OCI-LY7 (cell line): ENCODE measurements around the gene AHNAK2. TPM values are rescaled to one million over a fixed set of nuclear protein-coding genes. Genes with fewer than 3 reads are reported as not detected.

ENCODE experiments used
- BruUV-seq: library from RNA; stranded (reverse); fragments of 400-500 nt; replicated peaks from 2 replicates; lab custom pipeline; 2021; lab: Mats Ljungman, UMichigan
- CTCF ChIA-PET: fragments of 300-600 bp; sonication (Branson Sonifier 250); formaldehyde crosslinking; loops from one replicate; lab custom pipeline; 2022; ENCODE audit warnings: antibody characterized with exemption; ENCODE audit not compliant: unreplicated experiment; lab: Charles Lee
- POLR2A ChIA-PET: fragments of 300-600 bp; sonication (Branson Sonifier 250); formaldehyde crosslinking; loops from one replicate; lab custom pipeline; 2022; ENCODE audit warnings: antibody characterized with exemption; lab: Charles Lee
- DNase-seq: peaks from one replicate; pipeline ENCODE4 v3.0.0-alpha.2; 2015; ENCODE audit warnings: low spot score
- H2AFZ ChIP-seq: fragments of 200-600 bp; sonication (generic), shearing (Covaris generic); 2 replicates; pipeline ENCODE4 v1.6.1; 2014; ENCODE audit warnings: mild to moderate bottlenecking, antibody characterized with exemption, low read length, moderate library complexity
- H3K27ac ChIP-seq: fragments of 200-600 bp; sonication (generic); 2 replicates; pipeline ENCODE4 v1.5.1; 2014; ENCODE audit warnings: mixed run types, low read depth, mild to moderate bottlenecking, moderate library complexity, low read length, inconsistent platforms; ENCODE audit not compliant: poor library complexity, severe bottlenecking
- H3K36me3 ChIP-seq: fragments of 200-600 bp; sonication (generic); 2 replicates; pipeline ENCODE4 v1.6.1; 2014; ENCODE audit warnings: mild to moderate bottlenecking, antibody characterized with exemption, low read length, moderate library complexity, mixed read lengths; ENCODE audit not compliant: insufficient read depth
- H3K4me1 ChIP-seq: fragments of 200-600 bp; sonication (generic); 2 replicates; pipeline ENCODE4 v1.5.1; 2014; ENCODE audit warnings: mild to moderate bottlenecking, low read length; ENCODE audit not compliant: insufficient read depth, poor library complexity, severe bottlenecking
- H3K4me2 ChIP-seq: fragments of 200-600 bp; sonication (generic); 2 replicates; pipeline ENCODE4 v1.6.1; 2014; ENCODE audit warnings: mild to moderate bottlenecking, low read length
- H3K4me3 ChIP-seq: fragments of 200-600 bp; sonication (generic); 2 replicates; pipeline ENCODE4 v1.5.1; 2014; ENCODE audit warnings: mild to moderate bottlenecking, low read depth, low read length; ENCODE audit not compliant: poor library complexity, severe bottlenecking
- H3K79me2 ChIP-seq: fragments of 200-600 bp; sonication (generic); 2 replicates; pipeline ENCODE4 v1.6.1; 2016; ENCODE audit warnings: low read depth, mild to moderate bottlenecking, low read length, moderate library complexity, mixed read lengths; ENCODE audit not compliant: insufficient read depth
- H3K9me2 ChIP-seq: fragments of 200-600 bp; sonication (generic); 2 replicates; pipeline ENCODE4 v1.6.1; 2016; ENCODE audit warnings: mild to moderate bottlenecking, low read length, mixed read lengths; ENCODE audit not compliant: insufficient read depth
- H3K9me3 ChIP-seq: fragments of 200-600 bp; sonication (generic); 2 replicates; pipeline ENCODE4 v1.6.1; 2014; ENCODE audit warnings: mild to moderate bottlenecking, mixed run types, low read length, mixed read lengths
- H4K20me1 ChIP-seq: fragments of 200-600 bp; sonication (generic); 2 replicates; pipeline ENCODE4 v1.6.1; 2014; ENCODE audit warnings: mild to moderate bottlenecking, antibody characterized with exemption, low read length, moderate library complexity, mixed read lengths; ENCODE audit not compliant: insufficient read depth
- CTCF ChIP-seq: fragments of 200-600 bp; sonication (generic); conservative IDR thresholded peaks from 2 replicates; pipeline ENCODE4 v1.5.1; 2014; ENCODE audit warnings: mild to moderate bottlenecking, antibody characterized with exemption, low read length, moderate library complexity, mixed read lengths
- EZH2phosphoT487 ChIP-seq: fragments of 200-600 bp; sonication (generic); IDR thresholded peaks from 2 replicates; pipeline ENCODE4 v1.6.1; 2018; ENCODE audit warnings: low read depth, borderline replicate concordance, mild to moderate bottlenecking, mixed run types, antibody characterized with exemption, low read length, moderate library complexity, mixed read lengths
- intact Hi-C: fragments of 100-400 bp; cut with micrococcal nuclease; formaldehyde crosslinking; loops from one replicate; pipeline ENCODE4 v1.10.0; 2022; ENCODE audit not compliant: unreplicated experiment
- total RNA-seq, 2 experiments: library from RNA; depleted of rRNA in 1 of 2; stranded (reverse); fragments of >200 nt in 1 of 2; shearing (Covaris generic) in 1 of 2; gene quantifications; 2 replicates each; pipeline ENCODE4 v1.2.3, GENCODE V29; 2014 to 2022

AHNAK2 gene
- total RNA-seq, 2 experiments from 2014 or later = 0.61 TPM; not detected in 1

DNA sequence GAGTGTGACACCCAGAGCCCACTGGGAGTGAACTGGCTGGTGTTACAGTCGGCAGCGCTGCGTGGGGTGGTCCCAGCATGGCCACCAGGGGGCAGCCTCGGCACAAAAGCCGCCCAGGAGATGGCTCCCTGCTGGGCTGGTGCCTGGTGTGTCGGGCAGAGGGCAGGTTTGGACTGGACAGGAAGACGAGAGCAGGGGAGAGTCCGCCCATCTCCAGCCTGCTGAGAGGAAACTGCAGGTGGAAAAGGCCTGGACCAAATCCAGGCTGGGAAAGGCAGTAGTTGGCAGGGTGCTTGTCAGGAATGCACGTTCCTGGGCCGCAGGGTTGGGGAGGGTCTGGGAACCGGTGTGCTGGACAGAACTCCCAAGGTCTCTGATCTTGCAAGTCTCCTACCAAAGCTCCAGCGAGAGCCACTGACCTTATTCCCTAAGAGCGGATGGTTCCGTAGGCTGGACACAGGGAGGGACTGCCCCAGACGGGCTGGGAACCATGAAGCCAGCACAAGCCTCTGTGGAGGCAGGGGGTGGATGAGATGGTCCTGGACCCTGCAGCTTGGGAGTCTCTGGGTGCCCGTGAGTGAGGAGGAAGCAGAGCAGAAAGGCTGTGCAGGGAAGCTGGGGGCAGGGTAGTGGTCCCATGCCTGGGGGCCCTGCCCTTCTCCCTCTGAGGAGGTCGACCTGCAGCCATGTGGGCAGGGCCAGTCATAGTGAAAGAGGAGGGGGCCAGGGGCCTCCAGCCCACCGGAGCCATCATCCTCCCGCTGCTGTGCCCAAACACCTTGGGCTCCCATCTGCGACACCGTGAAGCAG is 1.8 kb downstream of the AHNAK2 start:
- Histone ChIP-seq H3K9me2 (no peaks in the 10 kb centered on the region), H3K27ac (no peak overlapping the region), H3K4me3 (no peak overlapping the region), H4K20me1 (no peaks in the 10 kb centered on the region), H3K79me2 (no peaks in the 10 kb centered on the region), H3K4me2 (no peak overlapping the region), H3K4me1 (no peaks in the 10 kb centered on the region), H3K36me3 (no peaks in the 10 kb centered on the region), H2AFZ (no peak overlapping the region), H3K9me3 (no peaks in the 10 kb centered on the region)
- POLR2A ChIA-PET = no interaction called here
- BruUV-seq = no TSS peak
- CTCF ChIA-PET = interaction anchor here (1.4 kb wide), 1 partner anchor 70 kb away, joined by 4 read pairs; no protein-coding TSS in a partner anchor
- intact Hi-C loops = loop anchor here (1.0 to 2.0 kb wide), 2 partner anchors 69 to 110 kb away; no protein-coding TSS in a partner anchor
- peak; percentile 75 for DNase-seq
- TF ChIP-seq EZH2phosphoT487 = no peak
- TF ChIP-seq CTCF = peak; percentile 86

DNA sequence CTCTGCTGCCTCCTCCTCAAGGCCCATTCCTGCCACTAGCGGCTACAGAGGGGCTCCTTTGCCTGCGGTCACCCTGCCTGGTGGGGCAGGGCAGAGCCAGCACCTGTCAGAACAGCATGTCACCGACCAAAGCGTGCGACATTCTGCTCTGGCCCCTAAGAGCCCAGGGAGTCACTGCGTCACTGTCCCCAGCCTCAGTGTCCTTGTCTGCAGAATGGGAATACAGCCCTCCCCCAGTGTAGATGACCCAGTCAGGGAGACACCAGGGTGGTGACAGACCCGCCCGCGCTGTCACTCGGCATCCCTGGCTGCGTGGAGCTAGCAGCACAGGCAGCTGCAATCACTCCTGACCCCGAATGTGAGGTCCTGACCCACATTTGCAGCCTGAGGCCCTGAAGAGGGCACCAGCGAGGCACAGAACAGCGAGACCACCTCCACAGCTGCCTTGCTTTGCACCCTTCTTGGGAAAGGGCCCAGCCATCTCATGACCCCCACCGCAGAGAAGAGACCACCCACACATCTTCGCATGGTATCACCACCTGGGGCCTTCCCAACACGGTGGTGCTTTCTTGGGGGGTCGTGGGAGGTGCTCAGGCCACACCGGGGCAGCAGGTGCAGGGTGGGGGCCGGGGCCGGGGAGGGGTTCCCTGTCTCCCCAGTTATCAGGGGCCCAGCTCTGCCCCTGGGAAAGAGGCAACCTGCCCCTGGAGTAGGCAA is 2.5 kb downstream of the AHNAK2 start:
- peak; percentile 59 for DNase-seq
- intact Hi-C loops = loop anchor here (1.0 to 2.0 kb wide), 2 partner anchors 70 to 111 kb away; no protein-coding TSS in a partner anchor
- Histone ChIP-seq H3K36me3 (no peaks in the 10 kb centered on the region), H3K79me2 (no peaks in the 10 kb centered on the region), H4K20me1 (no peaks in the 10 kb centered on the region), H3K9me2 (no peaks in the 10 kb centered on the region), H3K4me2 (no peak overlapping the region), H3K4me1 (no peaks in the 10 kb centered on the region), H3K4me3 (no peak overlapping the region), H3K9me3 (no peaks in the 10 kb centered on the region), H3K27ac (no peak overlapping the region), H2AFZ (no peak overlapping the region)
- TF ChIP-seq EZH2phosphoT487 (no peak), CTCF (no peak)
- ChIA-PET POLR2A (no interaction called here), CTCF (interaction anchor here (0.9 to 1.4 kb wide), 2 partner anchors 71 to 376 kb away, joined by 3 to 4 read pairs; no protein-coding TSS in a partner anchor)
- BruUV-seq = no TSS peak
